Esophagus squamous epithelium (tissue), 4 donors: ENCODE data around the gene DCUN1D4.

Experiments used
- CTCF ChIP-seq, 6 experiments: fragments of 450-650 bp in 4 of 6; fragments of 200-600 bp in 2 of 6; sonication (generic) in 2 of 6; IDR thresholded peaks; one replicate each; pipeline ENCODE4 v1.5.1; 2016 to 2019; ENCODE audit warnings: antibody characterized with exemption in 6 of 6, mild to moderate bottlenecking in 4 of 6, moderate library complexity in 4 of 6
- POLR2A ChIP-seq, 4 donors: fragments of 450-650 bp; IDR thresholded peaks; one replicate each; pipeline ENCODE4 v1.6.1; 2017; ENCODE audit warnings: antibody characterized with exemption in 4 of 4, mild to moderate bottlenecking in 4 of 4, moderate library complexity in 3 of 4

- TF ChIP-seq CTCF (IDR thresholded peaks at IDR 0.05): no peak
- TF ChIP-seq POLR2A (IDR thresholded peaks at IDR 0.05): no peak
Observed at GRCh38 chr4:51894059-51894645, 51.2 kb downstream of the DCUN1D4 start.
